Activated naive CD4-positive, alpha-beta T cell treated with Interleukin-2 at 50 U/mL for 16 hours (primary cell): ENCODE data around the gene LGR6.

Source experiments
- DNase-seq: peaks from one replicate; pipeline ENCODE4 v3.0.0-alpha.2; 2020

The LGR6 gene

GRCh38 chr1:202272103-202272845 is 78.7 kb downstream of the LGR6 start:
- no peak for DNase-seq

GRCh38 chr1:202274611-202275010 is 81.0 kb downstream of the LGR6 start:
- DNase-seq: peak; percentile 38

- no peak for DNase-seq
Measured at GRCh38 chr1:202275061-202275770, 81.6 kb downstream of the LGR6 start.

- no peak for DNase-seq
Measured at GRCh38 chr1:202276081-202276715, 82.6 kb downstream of the LGR6 start.

GRCh38 chr1:202276920-202277319 is 83.3 kb downstream of the LGR6 start:
- no peak for DNase-seq

GRCh38 chr1:202278751-202279150 is 85.2 kb downstream of the LGR6 start:
- no peak for DNase-seq

- DNase-seq: no peak
Measured at GRCh38 chr1:202279806-202280205, 86.2 kb downstream of the LGR6 start.

- no peak for DNase-seq
Measured at GRCh38 chr1:202280595-202280994, 87.0 kb downstream of the LGR6 start.

GRCh38 chr1:202281316-202282024 is 87.9 kb downstream of the LGR6 start:
- DNase-seq: no peak

GRCh38 chr1:202282025-202282371 is 88.4 kb downstream of the LGR6 start:
- no peak for DNase-seq

GRCh38 chr1:202282596-202283283 is 89.1 kb downstream of the LGR6 start:
- DNase-seq: no peak

GRCh38 chr1:202283379-202283844 is 89.8 kb downstream of the LGR6 start:
- peak; percentile 3 for DNase-seq

GRCh38 chr1:202283991-202284390 is 90.4 kb downstream of the LGR6 start:
- DNase-seq: no peak

GRCh38 chr1:202285908-202286307 is 92.3 kb downstream of the LGR6 start:
- no peak for DNase-seq

GRCh38 chr1:202286622-202287097 is 93.1 kb downstream of the LGR6 start:
- no peak for DNase-seq

GRCh38 chr1:202287196-202287595 is 93.6 kb downstream of the LGR6 start:
- DNase-seq: no peak

- no peak for DNase-seq
Measured at GRCh38 chr1:202288177-202288576, 94.6 kb downstream of the LGR6 start.

GRCh38 chr1:202289009-202289408 is 95.4 kb downstream of the LGR6 start:
- DNase-seq: no peak

- DNase-seq: no peak
Measured at GRCh38 chr1:202291001-202291400, 97.4 kb downstream of the LGR6 start.

GRCh38 chr1:202291961-202292712 is 98.5 kb downstream of the LGR6 start:
- no peak for DNase-seq

- no peak for DNase-seq
Measured at GRCh38 chr1:202292773-202293172, 99.2 kb downstream of the LGR6 start.

GRCh38 chr1:202293569-202293968 is 100.0 kb downstream of the LGR6 start:
- DNase-seq: no peak
